Activated naive CD4-positive, alpha-beta T cell treated with anti-CD3 and anti-CD28 coated beads, Interleukin-2, amount 50 U/mL, for 72 hours (primary cell): ENCODE results near the gene NMNAT2. TPM values are rescaled to one million over a fixed set of nuclear protein-coding genes. Genes with fewer than 3 reads are reported as not detected.
A peak's percentile ranks its signal among the peaks of the same experiment; 100 is the strongest.

Experiments
- ATAC-seq, 2 donors: fragments of 150-1000 bp; cut with Tn5 transposase; 2 replicates each; pipeline ENCODE4 v1.10.0; 2021; ENCODE audit warnings: mild to moderate bottlenecking in 2 of 2, moderate library complexity in 2 of 2
- DNase-seq, 2 donors: peaks; one replicate each; pipeline ENCODE4 v3.0.0; 2021 to 2022; ENCODE audit warnings: low spot score in 2 of 2
- H3K27ac Mint-ChIP-seq, 2 donors: one replicate each; pipeline ENCODE4 v1.8.0; 2022; ENCODE audit warnings: mild to moderate bottlenecking in 2 of 2, mixed read lengths in 2 of 2
- H3K36me3 Mint-ChIP-seq, 2 donors: one replicate each; pipeline ENCODE4 v1.8.0; 2022; ENCODE audit warnings: mixed read lengths in 2 of 2
- H3K9me3 Mint-ChIP-seq, 2 donors: one replicate each; pipeline ENCODE4 v1.8.0; 2022; ENCODE audit warnings: mixed read lengths in 2 of 2
- total RNA-seq, 2 donors: library from RNA; stranded (reverse); gene quantifications; one replicate each; pipeline ENCODE4 v1.2.3, GENCODE V29; 2022

The NMNAT2 gene
- total RNA-seq, 2 donors from 2014 or later: not detected

DNA sequence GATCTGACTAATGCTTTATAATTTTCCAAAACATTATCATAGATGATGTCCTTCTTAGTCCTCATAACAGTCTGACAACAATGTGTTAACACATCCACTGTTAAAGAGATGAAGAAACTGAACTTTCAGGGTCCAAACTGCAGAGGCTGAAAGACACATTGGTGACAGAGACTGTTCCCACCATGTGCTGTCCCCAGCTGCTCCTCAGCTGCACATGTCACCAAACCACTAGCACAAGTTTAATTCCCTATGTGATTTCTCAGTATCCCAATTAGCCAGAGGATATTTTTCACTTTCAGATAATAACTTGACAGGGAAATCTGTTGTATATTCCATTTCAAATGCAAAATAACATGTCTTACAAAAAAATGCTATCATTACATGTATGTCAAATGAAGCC lies 207.5 kb downstream of the NMNAT2 start:
- Mint-ChIP-seq H3K36me3 (no peaks in the 10 kb centered on the region), H3K27ac (no peak overlapping the region), H3K9me3 (no peaks in the 10 kb centered on the region)
- DNase-seq (no peak), ATAC-seq (no peak)

DNA sequence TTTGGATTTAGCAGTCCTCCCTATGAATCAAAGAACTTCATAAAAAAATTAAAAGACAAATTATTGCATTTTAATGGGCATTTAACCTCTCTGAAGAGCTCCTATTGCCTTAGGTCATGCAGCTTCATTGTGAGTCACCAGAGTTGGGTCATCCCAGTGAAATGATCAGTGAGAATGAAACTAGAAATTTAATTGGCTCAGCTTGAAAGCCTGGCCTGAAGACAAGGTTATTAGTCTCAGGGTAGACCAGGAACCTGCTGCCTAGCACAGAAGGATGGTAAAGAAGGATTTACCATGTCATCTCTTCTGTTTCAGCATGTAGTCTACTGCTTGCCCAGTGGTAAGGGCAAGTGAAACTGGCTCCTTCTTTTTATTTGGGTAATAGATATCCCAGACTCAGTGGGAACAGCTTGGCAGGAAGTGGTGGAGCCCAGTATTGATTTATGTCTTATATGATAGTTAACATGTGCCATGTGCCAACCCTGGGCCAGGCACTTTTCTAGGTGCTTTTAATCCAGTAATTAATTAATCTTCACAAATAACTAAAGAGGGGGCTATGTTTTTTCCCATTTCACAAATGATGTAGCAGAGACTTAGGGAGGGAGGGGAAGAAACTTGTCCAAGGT lies 208.5 kb downstream of the NMNAT2 start:
- ATAC-seq (peak; percentile 91 to 95), DNase-seq (peak in 1 of 2 donors; percentile 10)
- peak overlapping the region in 1 of 2 donors; percentile 71 for H3K27ac Mint-ChIP-seq
- no peaks in the 10 kb centered on the region for H3K9me3 Mint-ChIP-seq
- no peaks in the 10 kb centered on the region for H3K36me3 Mint-ChIP-seq

DNA sequence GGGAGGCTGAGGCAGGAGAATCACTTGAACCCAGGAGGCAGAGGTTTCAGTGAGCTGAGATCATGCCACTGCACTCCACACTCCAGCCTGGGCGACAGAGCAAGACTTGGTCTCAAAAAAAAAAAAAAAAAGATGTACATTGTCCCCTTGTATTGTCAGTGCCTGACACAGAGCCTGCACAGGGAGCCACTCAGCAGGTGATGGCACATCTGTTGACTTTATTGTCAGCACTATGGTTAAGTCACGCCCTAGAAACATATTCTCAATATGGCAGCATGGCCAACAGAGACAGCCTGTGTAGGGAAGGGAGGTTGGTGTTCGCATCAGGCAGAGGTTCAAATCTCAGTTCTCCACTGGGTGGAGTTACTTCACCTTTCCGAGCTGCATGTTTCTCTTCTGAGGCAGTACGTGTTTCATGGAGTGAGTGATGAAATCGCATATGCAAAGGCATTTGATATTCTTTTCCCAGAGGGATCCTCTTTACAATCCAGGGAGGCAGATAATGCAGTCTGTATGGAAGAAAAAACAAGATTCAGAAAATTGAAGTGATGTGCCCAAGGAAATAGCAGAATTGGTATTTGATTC lies 211.6 kb downstream of the NMNAT2 start:
- no peaks in the 10 kb centered on the region for H3K36me3 Mint-ChIP-seq
- ATAC-seq: no peak
- DNase-seq: no peak
- no peaks in the 10 kb centered on the region for H3K9me3 Mint-ChIP-seq
- no peak overlapping the region for H3K27ac Mint-ChIP-seq

DNA sequence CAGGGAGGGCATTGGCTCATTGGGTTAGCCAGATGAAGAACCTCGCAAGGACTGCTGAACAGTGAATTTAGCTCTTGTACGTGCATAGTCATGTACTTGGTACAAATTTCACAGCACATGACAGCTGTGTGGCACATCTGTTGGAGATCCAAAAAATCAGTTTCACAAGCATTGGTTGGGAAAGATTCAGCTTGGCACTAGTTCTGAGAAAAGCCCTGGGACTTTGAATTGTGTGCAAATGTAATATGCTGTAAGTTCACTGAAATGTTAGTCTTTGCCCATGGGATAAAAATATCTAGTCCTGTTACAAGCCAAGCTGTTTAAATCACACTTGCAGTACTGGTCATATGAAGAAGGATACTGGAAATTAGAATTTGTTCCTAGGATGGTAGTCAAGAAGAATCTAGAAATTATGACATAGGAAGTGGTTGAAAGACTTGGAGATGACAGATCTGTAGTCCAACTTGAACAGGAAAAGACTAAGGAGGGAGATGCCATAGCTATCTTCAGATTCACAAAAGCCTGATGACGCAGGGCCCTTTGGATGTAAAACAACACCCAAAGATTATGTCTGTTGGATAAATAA lies 212.9 kb downstream of the NMNAT2 start:
- DNase-seq: no peak
- H3K9me3 Mint-ChIP-seq: no peaks in the 10 kb centered on the region
- H3K36me3 Mint-ChIP-seq: no peaks in the 10 kb centered on the region
- H3K27ac Mint-ChIP-seq: no peak overlapping the region
- ATAC-seq: no peak

DNA sequence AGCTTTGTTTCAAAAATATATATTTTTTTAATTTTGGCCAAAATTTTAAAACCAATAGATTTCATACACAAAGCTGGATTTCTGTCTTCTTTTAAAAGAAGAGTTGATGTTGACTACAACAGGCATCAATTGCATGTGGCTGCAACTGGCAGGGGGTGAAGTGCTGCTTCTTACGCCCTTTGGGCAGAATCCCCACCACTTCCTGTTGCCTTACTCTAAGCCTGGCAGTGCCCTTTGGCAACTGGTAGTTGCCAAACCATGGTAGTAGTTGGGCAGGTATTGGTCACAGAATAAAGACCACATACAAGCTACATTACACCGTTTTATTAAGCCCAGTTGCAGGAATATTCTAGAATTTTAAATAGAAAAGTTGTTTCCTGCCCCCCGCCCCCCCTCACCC lies 215.1 kb downstream of the NMNAT2 start:
- no peaks in the 10 kb centered on the region for H3K9me3 Mint-ChIP-seq
- H3K27ac Mint-ChIP-seq: no peak overlapping the region
- H3K36me3 Mint-ChIP-seq: no peaks in the 10 kb centered on the region
- DNase-seq (no peak), ATAC-seq (no peak)

DNA sequence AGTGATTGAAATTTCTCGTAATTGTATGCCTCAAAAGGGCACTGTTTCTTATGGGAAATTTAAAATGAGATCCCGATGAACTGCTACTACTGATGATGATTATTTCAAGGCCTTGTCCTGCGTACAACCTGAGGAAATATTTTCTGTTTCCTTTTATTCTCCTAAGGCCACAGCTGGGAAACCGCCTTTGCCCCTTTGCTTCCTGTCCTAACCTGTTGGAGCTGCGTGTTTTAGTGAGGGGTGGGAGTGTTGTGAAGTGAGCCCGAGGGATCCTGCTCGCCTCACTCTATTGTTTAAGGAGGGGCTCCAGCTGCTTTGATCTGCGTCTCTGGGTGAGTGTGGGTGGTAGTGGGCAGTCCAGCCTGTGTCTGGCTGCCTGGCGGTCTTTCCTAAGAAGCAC lies 217.7 kb downstream of the NMNAT2 start:
- Mint-ChIP-seq H3K9me3 (no peaks in the 10 kb centered on the region), H3K36me3 (no peaks in the 10 kb centered on the region), H3K27ac (no peak overlapping the region)
- DNase-seq (no peak), ATAC-seq (no peak)

DNA sequence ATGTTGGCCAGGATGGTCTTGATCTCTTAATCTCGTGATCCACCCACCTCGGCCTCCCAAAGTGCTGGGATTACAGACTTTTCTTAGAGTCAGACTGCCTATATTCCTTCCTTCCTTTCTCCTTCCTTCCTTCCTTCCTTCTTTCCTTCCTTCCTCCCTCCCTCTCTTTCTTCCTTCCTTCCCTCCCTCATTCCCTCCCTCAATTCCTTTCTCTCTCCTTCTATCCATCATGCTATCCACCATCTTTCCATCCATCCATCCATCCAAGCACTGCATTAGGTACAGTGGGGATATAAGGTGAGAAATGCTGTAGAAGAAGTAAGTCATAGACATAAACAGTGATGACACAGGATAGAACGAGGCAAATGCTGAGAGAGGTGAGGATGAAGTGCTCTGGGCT lies 218.9 kb downstream of the NMNAT2 start:
- Mint-ChIP-seq H3K36me3 (no peaks in the 10 kb centered on the region), H3K27ac (no peak overlapping the region), H3K9me3 (no peaks in the 10 kb centered on the region)
- no peak for DNase-seq
- ATAC-seq: no peak

DNA sequence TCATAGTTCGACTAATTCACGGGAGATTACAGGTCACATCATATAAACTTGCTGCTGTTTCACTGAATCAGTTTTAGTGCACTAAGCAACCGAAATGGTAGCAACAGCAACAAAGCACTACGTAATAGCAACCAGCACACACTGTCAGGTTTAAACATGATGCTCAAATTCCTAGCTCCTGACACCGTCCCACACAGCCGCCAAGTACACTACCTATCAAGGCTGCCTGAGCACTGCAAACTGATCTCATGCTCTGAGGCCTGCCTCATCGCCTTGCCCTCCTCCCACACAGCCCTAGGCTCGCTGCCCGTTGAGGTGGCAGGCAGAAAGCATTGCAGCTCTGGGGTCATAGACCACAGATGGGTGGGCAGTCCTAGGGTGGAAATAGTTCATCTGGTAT lies 219.7 kb downstream of the NMNAT2 start:
- no peak for DNase-seq
- ATAC-seq: no peak
- H3K36me3 Mint-ChIP-seq: no peaks in the 10 kb centered on the region
- H3K27ac Mint-ChIP-seq: no peak overlapping the region
- H3K9me3 Mint-ChIP-seq: no peaks in the 10 kb centered on the region

Other genes with a start within 250 kb of the NMNAT2 start
- gene LAMC2, start 232.1 kb downstream of the NMNAT2 start, total RNA-seq: not detected
- 10 to 100 TPM; 60.9 to 63.4 TPM for gene SMG7, start 54.1 kb upstream of the NMNAT2 start, total RNA-seq
- 1 to 10 TPM; 4.3 to 9.1 TPM for gene NCF2, start 172.1 kb upstream of the NMNAT2 start, total RNA-seq
- 100 to 1,000 TPM; 183 to 213 TPM for gene ARPC5, start 217.4 kb upstream of the NMNAT2 start, total RNA-seq
- gene APOBEC4, start 234.9 kb upstream of the NMNAT2 start, total RNA-seq: not detected